ENCODE measurements around the gene MBD3L3.

- TF ChIP-seq POLR2AphosphoS5 (IDR thresholded peaks at IDR 0.05) (no peak), MXI1 (conservative IDR thresholded peaks at IDR 0.05; ENCODE audit: poor library complexity, severe bottlenecking) (no peak), CTCF (IDR thresholded peaks at IDR 0.05; ENCODE audit: poor library complexity, severe bottlenecking) (no peak), EP300 (conservative IDR thresholded peaks at IDR 0.05; ENCODE audit: poor library complexity, severe bottlenecking) (no peak), EZH2 (IDR thresholded peaks at IDR 0.05; ENCODE audit: borderline replicate concordance, insufficient read depth, low read length, poor library complexity, severe bottlenecking) (no peak), TAF1 (IDR thresholded peaks at IDR 0.05; ENCODE audit: low read depth) (no peak), RAD21 (conservative IDR thresholded peaks at IDR 0.05) (no peak), REST (IDR thresholded peaks at IDR 0.05; ENCODE audit: borderline replicate concordance) (no peak), SMC3 (conservative IDR thresholded peaks at IDR 0.05; ENCODE audit: poor library complexity) (no peak)
Measured at GRCh38 chr19:7099597-7099921, 41.1 kb upstream of the MBD3L3 start.

All from neural cell (in vitro differentiated cells).